ENCODE data around the gene LAIR1.
"Not testable (repeated sequence)": the region's sequence is repeated elsewhere in the genome, so short reads cannot be mapped to it uniquely, and the experiment has no call there.

The LAIR1 gene

GRCh38 chr19:54333586-54334298, 31.0 kb downstream of the LAIR1 start:
- Histone ChIP-seq H2BK120ac (ENCODE audit: low read depth, low read length) (no peak overlapping the region), H2BK15ac (replicated peaks; ENCODE audit: low read depth) (no peak overlapping the region)
- no CpG with 5 or more reads among the region's 3 CpGs for WGBS (ENCODE audit: extremely low coverage, insufficient coverage, low lambda C conversion rate)

GRCh38 chr19:54332149-54332548, 32.6 kb downstream of the LAIR1 start:
- Histone ChIP-seq H2AK5ac (ENCODE audit: low read length) (no peak overlapping the region), H4K8ac (ENCODE audit: low read depth, low read length) (no peak overlapping the region), H3K18ac (ENCODE audit: low read length) (no peak overlapping the region), H3K4me3 (ENCODE audit: low read length) (no peak overlapping the region), H3K9ac (ENCODE audit: low read length) (no peak overlapping the region), H2BK15ac (replicated peaks; ENCODE audit: low read depth) (no peak overlapping the region), H3K27me3 (ENCODE audit: insufficient read depth, low read length, poor library complexity) (no peaks in the 10 kb centered on the region), H3K36me3 (ENCODE audit: control insufficient read depth, insufficient read depth, low read length) (no peaks in the 10 kb centered on the region), H2BK120ac (ENCODE audit: low read depth, low read length) (no peak overlapping the region), H3K23ac (ENCODE audit: low read length) (no peak overlapping the region), H3K27ac (ENCODE audit: low read depth, low read length) (no peak overlapping the region), H3K79me1 (ENCODE audit: low read length) (no peaks in the 10 kb centered on the region), H3K4me2 (ENCODE audit: low read length) (no peak overlapping the region), H3K4ac (ENCODE audit: low read depth, low read length) (no peak overlapping the region), H4K5ac (ENCODE audit: low read length) (no peak overlapping the region), H2BK5ac (ENCODE audit: low read length) (no peak overlapping the region), H3K56ac (ENCODE audit: low read length) (no peak overlapping the region), H3K79me2 (ENCODE audit: control insufficient read depth, insufficient read depth, low read length) (no peaks in the 10 kb centered on the region), H3K4me1 (ENCODE audit: control insufficient read depth, low read depth, low read length) (no peaks in the 10 kb centered on the region)
- WGBS (ENCODE audit: extremely low coverage, insufficient coverage, low lambda C conversion rate): no CpG with 5 or more reads among the region's 7 CpGs
- no peak for DNase-seq

More at GRCh38 chr19:54333586-54334298, 31.0 kb downstream of the LAIR1 start:
- no peak for DNase-seq
- Histone ChIP-seq H2AK5ac (ENCODE audit: low read length) (no peak overlapping the region), H3K23ac (ENCODE audit: low read length) (no peak overlapping the region), H4K5ac (ENCODE audit: low read length) (no peak overlapping the region), H3K4me3 (ENCODE audit: low read length) (no peak overlapping the region), H3K27ac (ENCODE audit: low read depth, low read length) (no peak overlapping the region), H3K79me2 (ENCODE audit: control insufficient read depth, insufficient read depth, low read length) (no peaks in the 10 kb centered on the region), H2BK5ac (ENCODE audit: low read length) (no peak overlapping the region), H3K18ac (ENCODE audit: low read length) (no peak overlapping the region), H4K8ac (ENCODE audit: low read depth, low read length) (no peak overlapping the region), H3K4ac (ENCODE audit: low read depth, low read length) (no peak overlapping the region), H3K56ac (ENCODE audit: low read length) (no peak overlapping the region), H3K36me3 (ENCODE audit: control insufficient read depth, insufficient read depth, low read length) (no peaks in the 10 kb centered on the region), H3K4me1 (ENCODE audit: control insufficient read depth, low read depth, low read length) (no peaks in the 10 kb centered on the region), H3K4me2 (ENCODE audit: low read length) (no peak overlapping the region), H3K9ac (ENCODE audit: low read length) (no peak overlapping the region), H3K79me1 (ENCODE audit: low read length) (no peaks in the 10 kb centered on the region), H3K27me3 (ENCODE audit: insufficient read depth, low read length, poor library complexity) (no peaks in the 10 kb centered on the region)

- no peaks in the 10 kb centered on the region for H3K79me2 ChIP-seq (ENCODE audit: control insufficient read depth, insufficient read depth, low read length)
- no peak overlapping the region for H3K4me2 ChIP-seq (ENCODE audit: low read length)
- no peak overlapping the region for H2BK120ac ChIP-seq (ENCODE audit: low read depth, low read length)
- no peak overlapping the region for H3K56ac ChIP-seq (ENCODE audit: low read length)
- whole genome bisulfite sequencing (ENCODE audit: extremely low coverage, insufficient coverage, low lambda C conversion rate): no CpG with 5 or more reads among the region's 7 CpGs
- no peak overlapping the region for H4K8ac ChIP-seq (ENCODE audit: low read depth, low read length)
- no peaks in the 10 kb centered on the region for H3K27me3 ChIP-seq (ENCODE audit: insufficient read depth, low read length, poor library complexity)
- H3K4ac ChIP-seq (ENCODE audit: low read depth, low read length): no peak overlapping the region
- no peak overlapping the region for H2BK15ac ChIP-seq (replicated peaks; ENCODE audit: low read depth)
- no peak overlapping the region for H3K27ac ChIP-seq (ENCODE audit: low read depth, low read length)
- H3K36me3 ChIP-seq (ENCODE audit: control insufficient read depth, insufficient read depth, low read length): no peaks in the 10 kb centered on the region
- H2BK5ac ChIP-seq (ENCODE audit: low read length): no peak overlapping the region
- no peak for DNase-seq
- no peak overlapping the region for H3K9ac ChIP-seq (ENCODE audit: low read length)
- H3K4me1 ChIP-seq (ENCODE audit: control insufficient read depth, low read depth, low read length): no peaks in the 10 kb centered on the region
- no peak overlapping the region for H2AK5ac ChIP-seq (ENCODE audit: low read length)
- H4K5ac ChIP-seq (ENCODE audit: low read length): no peak overlapping the region
- no peak overlapping the region for H3K4me3 ChIP-seq (ENCODE audit: low read length)
- no peak overlapping the region for H3K23ac ChIP-seq (ENCODE audit: low read length)
- no peak overlapping the region for H3K18ac ChIP-seq (ENCODE audit: low read length)
- no peaks in the 10 kb centered on the region for H3K79me1 ChIP-seq (ENCODE audit: low read length)
These were observed 33.1 kb downstream of the LAIR1 start for GRCh38 chr19:54331626-54332025.

- Histone ChIP-seq H3K27ac (ENCODE audit: low read depth, low read length) (no peak overlapping the region), H4K5ac (ENCODE audit: low read length) (no peak overlapping the region), H3K4me1 (ENCODE audit: control insufficient read depth, low read depth, low read length) (no peaks in the 10 kb centered on the region), H3K56ac (ENCODE audit: low read length) (no peak overlapping the region), H2BK5ac (ENCODE audit: low read length) (no peak overlapping the region), H2AK5ac (ENCODE audit: low read length) (no peak overlapping the region), H3K4ac (ENCODE audit: low read depth, low read length) (no peak overlapping the region), H3K27me3 (ENCODE audit: insufficient read depth, low read length, poor library complexity) (no peaks in the 10 kb centered on the region), H3K79me2 (ENCODE audit: control insufficient read depth, insufficient read depth, low read length) (no peaks in the 10 kb centered on the region), H3K79me1 (ENCODE audit: low read length) (no peaks in the 10 kb centered on the region), H3K9ac (ENCODE audit: low read length) (no peak overlapping the region), H3K23ac (ENCODE audit: low read length) (no peak overlapping the region), H3K18ac (ENCODE audit: low read length) (no peak overlapping the region), H2BK120ac (ENCODE audit: low read depth, low read length) (no peak overlapping the region), H3K4me3 (ENCODE audit: low read length) (no peak overlapping the region), H4K8ac (ENCODE audit: low read depth, low read length) (no peak overlapping the region), H3K4me2 (ENCODE audit: low read length) (no peak overlapping the region), H3K36me3 (ENCODE audit: control insufficient read depth, insufficient read depth, low read length) (no peaks in the 10 kb centered on the region), H2BK15ac (replicated peaks; ENCODE audit: low read depth) (no peak overlapping the region)
- no peak for DNase-seq
- WGBS (ENCODE audit: extremely low coverage, insufficient coverage, low lambda C conversion rate): no CpG with 5 or more reads among the region's 14 CpGs
These were observed 35.1 kb downstream of the LAIR1 start for GRCh38 chr19:54329476-54330165.

GRCh38 chr19:54328781-54329180, 36.0 kb downstream of the LAIR1 start:
- WGBS (ENCODE audit: extremely low coverage, insufficient coverage, low lambda C conversion rate): no CpG with 5 or more reads among the region's 5 CpGs

More at GRCh38 chr19:54328781-54329180, 36.0 kb downstream of the LAIR1 start:
- H3K27ac ChIP-seq (ENCODE audit: low read depth, low read length); H3K4me1 ChIP-seq (ENCODE audit: control insufficient read depth, low read depth, low read length); H3K18ac ChIP-seq (ENCODE audit: low read length); H3K4me3 ChIP-seq (ENCODE audit: low read length); H3K23ac ChIP-seq (ENCODE audit: low read length); DNase-seq; H3K4ac ChIP-seq (ENCODE audit: low read depth, low read length); H3K56ac ChIP-seq (ENCODE audit: low read length); H2BK5ac ChIP-seq (ENCODE audit: low read length); H4K8ac ChIP-seq (ENCODE audit: low read depth, low read length); H3K36me3 ChIP-seq (ENCODE audit: control insufficient read depth, insufficient read depth, low read length); H2BK15ac ChIP-seq (replicated peaks; ENCODE audit: low read depth); H3K79me2 ChIP-seq (ENCODE audit: control insufficient read depth, insufficient read depth, low read length); H3K4me2 ChIP-seq (ENCODE audit: low read length); H4K5ac ChIP-seq (ENCODE audit: low read length); H3K27me3 ChIP-seq (ENCODE audit: insufficient read depth, low read length, poor library complexity); H2BK120ac ChIP-seq (ENCODE audit: low read depth, low read length); H2AK5ac ChIP-seq (ENCODE audit: low read length); H3K9ac ChIP-seq (ENCODE audit: low read length); H3K79me1 ChIP-seq (ENCODE audit: low read length): not testable (repeated sequence)

Data from mesendoderm (in vitro differentiated cells).